ENCODE measurements around the gene HOXD1.
A peak's percentile ranks its signal among the peaks of the same experiment; 100 is the strongest.

Gene HOXD1

DNA sequence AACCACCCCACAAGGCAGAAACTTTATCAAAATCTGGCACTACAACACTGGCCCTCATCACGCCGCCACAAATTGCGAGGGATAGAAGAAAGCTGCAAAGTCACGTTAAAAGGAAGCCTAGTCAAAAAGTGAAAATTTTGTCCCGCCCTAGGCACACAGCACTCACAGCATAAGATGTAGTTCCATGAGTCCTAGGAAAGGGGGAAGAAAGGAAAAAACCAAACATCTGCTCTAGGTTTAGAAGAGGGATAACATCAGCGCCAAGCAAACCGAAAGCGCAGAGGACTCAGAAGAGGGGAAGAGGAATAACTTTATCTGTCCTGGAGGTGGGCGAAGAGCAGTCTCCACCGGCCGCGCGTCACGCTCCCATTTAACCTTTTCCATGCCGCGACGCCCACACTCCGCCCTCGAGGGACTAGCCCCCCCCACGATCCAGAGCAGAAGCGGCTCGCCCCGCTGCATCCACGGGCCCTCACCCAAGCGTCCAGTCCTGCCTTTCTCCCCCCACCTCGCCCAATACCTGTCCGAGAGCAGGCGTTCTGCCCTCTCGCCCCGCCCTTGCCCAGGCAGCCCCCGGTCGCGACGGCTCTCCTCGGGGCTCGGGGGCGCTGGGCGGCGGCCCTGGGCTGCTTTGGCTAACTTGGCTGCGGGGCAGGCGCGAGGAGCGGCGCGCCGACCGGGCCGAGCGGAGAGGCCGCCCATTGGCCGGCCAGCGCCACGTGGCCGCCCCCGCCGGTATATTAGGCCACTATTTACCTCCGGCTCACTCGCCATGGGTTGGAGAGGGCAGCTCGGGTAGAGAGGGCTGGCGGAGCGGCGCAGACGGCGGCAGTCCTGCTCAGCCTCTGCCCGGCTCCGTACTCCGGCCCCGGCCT is at the start of gene HOXD1:
Gene HOXD1, plus strand, starts transcription at position 770 of the 875 bp plus-strand sequence. CDS start 134 bp downstream, outside the sequence.
- DNase-seq: peak; percentile 50

DNA sequence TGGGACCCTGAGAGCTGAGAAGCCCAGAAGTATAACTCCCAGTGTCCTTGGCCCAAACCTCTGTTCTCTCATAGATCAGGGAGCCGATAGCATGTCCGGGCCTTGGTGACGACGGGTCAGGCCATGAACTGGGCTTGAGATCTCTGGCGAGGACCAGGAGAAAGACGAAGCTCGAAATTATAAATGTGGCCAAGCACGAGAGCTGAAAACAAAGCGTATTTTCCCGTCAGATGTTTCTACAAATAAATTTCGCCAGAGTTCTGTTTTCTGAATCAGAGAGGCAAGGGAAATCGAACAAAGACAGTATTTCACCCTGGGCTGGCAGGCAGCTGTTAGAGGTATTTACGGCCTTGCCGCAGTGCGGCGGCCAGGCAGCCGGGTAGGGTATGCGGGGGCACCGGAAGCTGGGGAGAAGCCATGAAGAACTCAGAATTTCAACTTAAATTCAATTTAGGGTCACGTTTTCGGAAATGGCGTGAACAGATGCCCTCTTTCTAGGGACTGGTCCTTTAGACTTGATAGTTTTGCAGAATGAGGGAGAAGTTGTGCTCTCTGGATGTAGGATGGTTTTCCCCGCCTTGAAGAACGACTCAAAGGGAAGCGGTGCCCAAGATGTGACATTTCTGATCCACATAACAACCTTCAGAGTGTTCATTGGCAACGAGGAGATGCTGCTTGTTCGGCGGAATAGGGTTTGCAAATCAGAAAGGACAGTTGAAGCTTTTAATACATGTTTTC is 49.4 kb upstream of the HOXD1 start:
- no peak for DNase-seq

DNA sequence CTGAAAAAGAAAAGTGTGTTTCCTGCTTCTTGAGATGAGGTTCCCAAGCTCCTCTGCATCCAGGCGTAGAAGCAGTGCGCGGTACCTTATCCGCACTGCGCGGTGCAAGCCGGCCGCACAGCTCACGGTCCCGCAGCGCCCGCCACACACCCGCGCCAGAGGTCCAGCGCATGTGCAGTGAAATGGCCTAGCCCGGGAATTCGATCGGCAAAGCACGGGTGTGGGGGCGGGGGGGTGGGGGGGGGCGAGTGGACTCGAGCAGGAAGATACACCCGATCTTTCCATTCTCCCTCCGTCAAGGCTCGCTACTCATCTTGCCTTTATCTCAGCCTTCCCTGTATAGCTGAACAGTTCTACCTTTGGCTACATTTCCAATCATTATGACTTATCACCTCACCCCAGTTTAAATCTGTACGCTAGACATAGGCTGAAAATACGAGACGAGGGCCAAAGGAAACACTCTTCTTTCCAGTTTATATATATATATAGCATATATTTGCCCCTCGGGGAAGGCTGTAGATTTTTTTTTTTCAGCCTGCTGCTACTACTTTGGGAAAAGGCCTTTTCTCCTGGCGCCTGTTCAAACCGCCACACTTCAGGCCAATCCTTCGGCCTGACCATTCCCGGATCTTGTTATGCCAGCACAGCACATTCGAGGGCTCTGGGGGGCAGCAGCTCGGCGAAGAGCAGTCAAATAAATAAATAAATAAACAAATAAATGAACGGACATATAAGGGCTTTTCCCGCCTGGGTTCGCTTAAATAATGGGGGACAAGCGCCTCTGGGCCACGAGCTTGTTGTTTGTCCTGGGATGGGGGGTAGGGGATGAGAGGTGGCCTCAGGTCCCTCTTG is 48.6 kb upstream of the HOXD1 start:
- peak; percentile 87 for DNase-seq

- DNase-seq: peak; percentile 92
These were observed 47.8 kb upstream of the HOXD1 start for GRCh38 chr2:176140513-176141317.

DNA sequence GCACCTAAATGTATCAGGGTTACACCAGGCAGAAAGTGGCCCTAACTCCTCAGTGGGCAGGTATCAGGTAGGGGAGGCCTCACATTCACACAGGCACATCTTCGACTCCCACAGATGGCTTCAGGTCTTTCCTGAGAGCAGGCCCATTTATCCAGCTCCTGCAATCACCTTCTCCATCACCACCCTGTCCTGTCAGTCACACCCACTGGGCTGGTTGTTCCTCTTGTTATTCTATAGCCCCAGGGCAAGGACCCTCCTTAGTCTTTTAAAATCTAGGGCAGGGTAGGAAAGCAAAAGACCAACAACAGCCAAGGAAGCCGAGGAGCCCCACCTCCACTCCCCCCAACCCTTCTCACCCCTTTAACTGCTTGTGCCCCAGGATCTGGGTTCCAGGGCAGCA is 46.2 kb upstream of the HOXD1 start:
- DNase-seq: no peak

- no peak for DNase-seq
These were observed 43.1 kb upstream of the HOXD1 start for GRCh38 chr2:176145085-176145969.

DNA sequence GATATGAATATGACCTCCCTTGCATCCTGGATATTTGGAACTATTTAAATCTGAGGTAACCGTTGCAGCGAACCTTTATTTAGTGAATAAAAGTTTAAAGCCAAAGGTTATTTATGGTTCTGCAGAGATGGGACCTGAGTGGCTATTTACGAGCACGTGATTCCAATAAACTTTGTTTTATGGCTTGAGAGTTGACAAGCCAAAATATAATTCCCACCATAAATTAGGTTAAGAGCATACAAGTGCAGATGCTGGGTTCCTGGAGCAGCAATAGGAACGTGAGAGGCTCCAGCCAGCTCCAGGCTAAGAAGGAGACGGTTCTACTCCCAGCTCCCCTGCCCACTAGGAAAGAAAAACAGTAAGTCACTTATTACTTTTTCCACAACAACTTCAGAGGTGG is 42.4 kb upstream of the HOXD1 start:
- DNase-seq: no peak

- no peak for DNase-seq
These were observed 41.8 kb upstream of the HOXD1 start for GRCh38 chr2:176146645-176147044.

DNA sequence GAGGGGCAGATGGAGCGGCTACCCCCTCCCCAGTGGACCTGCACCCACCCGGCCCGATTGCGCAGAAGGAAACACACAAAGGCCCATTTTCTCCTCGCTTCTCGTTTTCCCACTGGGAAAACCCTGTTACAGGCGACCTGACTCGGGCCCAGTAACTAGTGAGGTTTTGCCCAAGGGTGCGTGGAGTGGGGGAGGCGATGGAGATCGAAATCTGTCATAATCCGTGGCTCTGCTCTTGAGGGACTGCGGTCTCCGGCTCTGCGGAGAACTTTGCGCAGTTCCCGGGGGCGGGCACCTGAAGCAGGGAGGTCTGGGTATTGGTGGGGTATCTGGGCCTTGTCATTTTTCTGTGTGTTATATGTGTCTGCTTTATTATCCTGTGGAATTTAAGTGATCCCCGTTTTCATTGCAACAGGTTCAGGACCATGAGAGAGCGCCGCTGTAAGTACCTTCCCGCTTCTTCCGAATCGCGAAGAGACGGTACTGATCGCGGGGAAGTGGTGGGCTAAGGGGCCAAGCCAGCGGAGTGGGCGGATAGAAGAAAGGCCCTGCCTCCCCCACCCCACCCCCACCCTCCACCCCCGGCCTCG is 41.2 kb upstream of the HOXD1 start:
- no peak for DNase-seq

GRCh38 chr2:176147800-176148496 is 40.5 kb upstream of the HOXD1 start:
- no peak for DNase-seq

GRCh38 chr2:176148751-176149421 is 39.6 kb upstream of the HOXD1 start:
- DNase-seq: no peak

DNA sequence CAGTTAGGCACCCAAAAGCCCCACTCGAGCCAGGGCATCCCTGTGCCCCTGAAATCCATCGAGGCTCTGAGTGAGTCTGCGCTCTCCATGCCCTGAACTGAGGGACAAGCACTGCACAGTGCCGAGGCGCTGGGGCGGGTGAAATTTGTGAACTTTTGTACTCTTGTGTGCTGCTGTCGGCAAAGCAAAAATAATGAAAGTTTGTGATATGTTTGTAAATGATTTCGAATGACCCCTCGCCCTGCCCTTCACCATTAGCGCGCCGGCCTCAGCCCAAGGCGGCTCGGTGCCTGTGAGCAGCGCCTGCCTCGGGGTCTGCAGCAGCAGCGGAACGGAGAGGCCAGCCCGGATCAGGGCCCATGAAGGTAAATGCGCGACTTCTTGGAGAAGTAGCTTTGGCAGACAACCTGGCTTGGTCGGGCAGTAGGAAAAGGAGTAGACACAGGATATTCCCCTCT is 39.0 kb upstream of the HOXD1 start:
- no peak for DNase-seq

DNA sequence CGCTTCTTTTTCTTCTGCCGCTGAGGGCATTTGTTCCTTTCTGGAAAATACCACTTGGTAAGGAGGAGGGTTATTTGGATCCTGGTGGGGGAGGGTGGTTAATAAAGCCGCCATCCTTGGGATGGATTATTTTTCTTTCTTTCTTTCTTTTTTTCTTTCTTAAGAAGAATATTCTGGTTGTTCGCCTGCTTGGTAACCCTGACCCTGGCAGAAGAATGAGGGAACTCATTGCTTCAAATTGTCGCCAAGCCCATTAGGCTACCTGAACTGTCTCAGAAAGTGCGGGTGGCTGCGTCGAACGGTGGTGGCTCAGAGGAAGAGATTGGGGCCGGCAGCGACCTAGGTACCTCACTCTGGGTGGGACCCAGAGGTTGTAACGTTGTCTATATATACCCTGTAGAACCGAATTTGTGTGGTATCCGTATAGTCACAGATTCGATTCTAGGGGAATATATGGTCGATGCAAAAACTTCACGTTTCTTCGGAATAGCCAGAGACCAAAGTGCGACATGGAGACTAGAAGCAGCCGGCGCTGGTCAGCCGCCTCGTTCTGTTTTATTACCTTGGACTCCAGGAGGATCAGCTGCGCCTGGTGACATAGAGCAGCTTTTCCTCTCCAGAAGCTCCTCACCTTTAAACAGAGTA is 38.4 kb upstream of the HOXD1 start:
- no peak for DNase-seq

DNA sequence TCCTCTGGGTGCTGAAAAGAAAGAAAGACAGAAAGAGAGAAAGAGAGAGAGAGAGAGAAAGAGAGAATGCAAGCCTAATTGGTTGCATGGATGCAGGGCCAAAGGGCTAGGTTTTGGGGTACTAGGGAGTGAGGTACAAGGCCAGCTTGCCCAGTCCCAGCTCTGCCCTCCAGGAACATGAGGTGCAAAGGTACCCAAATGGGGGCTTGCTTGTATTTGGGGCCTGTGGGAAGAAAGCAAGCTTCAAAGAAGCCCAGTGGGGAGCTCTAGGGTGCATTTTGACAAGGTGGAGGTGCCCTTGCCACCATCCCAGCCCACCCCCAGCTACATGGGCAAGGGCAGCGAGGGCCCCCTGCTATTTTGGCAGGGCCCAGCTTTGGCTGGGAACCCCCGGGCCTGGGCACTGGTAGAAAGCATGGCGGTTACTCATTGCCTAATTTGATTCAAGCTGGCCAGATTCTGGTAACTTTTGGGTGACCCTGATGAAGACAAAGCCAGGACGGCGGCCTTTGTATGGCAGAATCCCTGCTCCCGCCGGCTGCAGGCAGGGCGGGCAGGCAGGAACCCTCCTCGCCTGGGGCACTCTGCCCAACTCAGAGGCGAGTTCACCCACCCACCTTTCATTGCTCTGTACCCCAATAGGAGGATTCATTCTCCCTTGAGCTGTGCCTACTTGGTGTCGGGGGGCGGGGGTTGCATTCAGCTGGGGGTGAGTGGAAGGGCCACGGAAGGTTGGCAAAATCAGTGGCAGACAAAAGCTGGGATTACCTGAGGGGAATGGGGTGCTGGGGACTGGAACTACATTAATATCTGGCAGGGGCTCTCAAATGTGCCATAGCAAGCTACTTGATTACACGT is 37.7 kb upstream of the HOXD1 start:
- DNase-seq: no peak

DNA sequence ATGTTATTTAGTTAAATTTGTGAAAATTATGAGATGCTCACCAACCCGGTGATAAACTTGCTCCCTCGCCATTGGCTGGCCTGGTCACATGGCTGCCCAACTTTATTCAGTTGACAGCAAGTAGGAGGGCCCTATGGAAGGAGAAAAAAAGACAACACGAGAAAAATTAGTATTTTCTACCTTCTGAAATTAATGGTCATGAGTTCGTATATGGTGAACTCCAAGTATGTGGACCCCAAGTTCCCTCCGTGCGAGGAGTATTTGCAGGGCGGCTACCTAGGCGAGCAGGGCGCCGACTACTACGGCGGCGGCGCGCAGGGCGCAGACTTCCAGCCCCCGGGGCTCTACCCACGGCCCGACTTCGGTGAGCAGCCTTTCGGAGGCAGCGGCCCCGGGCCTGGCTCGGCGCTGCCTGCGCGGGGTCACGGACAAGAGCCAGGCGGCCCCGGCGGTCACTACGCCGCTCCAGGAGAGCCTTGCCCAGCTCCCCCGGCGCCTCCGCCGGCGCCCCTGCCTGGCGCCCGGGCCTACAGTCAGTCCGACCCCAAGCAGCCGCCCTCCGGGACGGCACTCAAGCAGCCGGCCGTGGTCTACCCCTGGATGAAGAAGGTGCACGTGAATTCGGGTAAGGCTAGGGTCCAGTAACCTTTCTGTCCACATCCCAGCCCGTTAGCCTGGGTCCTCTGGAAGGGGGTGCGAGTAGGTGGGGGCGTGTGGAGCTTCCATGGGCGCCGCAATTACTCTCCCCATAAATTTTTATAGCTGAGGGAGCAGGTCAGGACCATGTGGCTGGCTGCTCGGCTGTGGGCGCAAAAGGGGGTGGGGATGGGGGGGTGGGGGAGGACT is 36.8 kb upstream of the HOXD1 start, which contains the start of gene HOXD4:
Gene HOXD4, plus strand, starts transcription at position 109 of the 846 bp plus-strand sequence. Its CDS starts 84 bp downstream, at position 193.
- no peak for DNase-seq

GRCh38 chr2:176152350-176153181 is 35.9 kb upstream of the HOXD1 start:
- peak; percentile 21 for DNase-seq
